ENCODE measurements around the gene R3HDM2.
"Not testable (repeated sequence)": the region's sequence is repeated elsewhere in the genome, so short reads cannot be mapped to it uniquely, and the experiment has no call there.

Gene R3HDM2

GRCh38 chr12:57449375-57449774, 18.5 kb upstream of the R3HDM2 start:
- peaks cover 10% of the 10 kb centered on the region for H3K4me1 ChIP-seq (ENCODE audit: insufficient read depth, low read length)
- no peaks in the 10 kb centered on the region for H3K27me3 ChIP-seq (ENCODE audit: control insufficient read depth in 1 of 2, insufficient read depth in 2 of 2, low read length in 2 of 2)
- H3K9me3 ChIP-seq (ENCODE audit: low read length), result no peaks in the 10 kb centered on the region
- no peak overlapping the region for H3K9ac ChIP-seq (ENCODE audit: low read length)
- H3K4me3 ChIP-seq (ENCODE audit: low read depth in 1 of 2, low read length in 2 of 2), result no peak overlapping the region
- no peak overlapping the region for H3K27ac ChIP-seq (ENCODE audit: low read depth, low read length)
- H3K36me3 ChIP-seq (ENCODE audit: insufficient read depth, low read length), result no peaks in the 10 kb centered on the region

- Histone ChIP-seq H3K4me3 (ENCODE audit: low read depth in 1 of 2, low read length in 2 of 2) (no peak overlapping the region), H3K36me3 (ENCODE audit: insufficient read depth, low read length) (no peaks in the 10 kb centered on the region), H3K27ac (ENCODE audit: low read depth, low read length) (no peak overlapping the region), H3K27me3 (ENCODE audit: control insufficient read depth in 1 of 2, insufficient read depth in 2 of 2, low read length in 2 of 2) (no peaks in the 10 kb centered on the region), H3K9me3 (ENCODE audit: low read length) (no peaks in the 10 kb centered on the region), H3K4me1 (ENCODE audit: insufficient read depth, low read length) (peaks cover 10% of the 10 kb centered on the region), H3K9ac (ENCODE audit: low read length) (no peak overlapping the region)
These were observed 17.8 kb upstream of the R3HDM2 start for GRCh38 chr12:57448669-57449068.

GRCh38 chr12:57446292-57446960, 15.6 kb upstream of the R3HDM2 start:
- no peaks in the 10 kb centered on the region for H3K36me3 ChIP-seq (ENCODE audit: insufficient read depth, low read length)
- no peak overlapping the region for H3K9ac ChIP-seq (ENCODE audit: low read length)
- H3K4me1 ChIP-seq (ENCODE audit: insufficient read depth, low read length), result no peaks in the 10 kb centered on the region
- no peak overlapping the region for H3K27ac ChIP-seq (ENCODE audit: low read depth, low read length)
- H3K4me3 ChIP-seq (ENCODE audit: low read depth in 1 of 2, low read length in 2 of 2), result no peak overlapping the region
- H3K9me3 ChIP-seq (ENCODE audit: low read length), result no peaks in the 10 kb centered on the region
- no peaks in the 10 kb centered on the region for H3K27me3 ChIP-seq (ENCODE audit: control insufficient read depth in 1 of 2, insufficient read depth in 2 of 2, low read length in 2 of 2)

GRCh38 chr12:57444744-57445143, 13.9 kb upstream of the R3HDM2 start:
- Histone ChIP-seq H3K4me3 (ENCODE audit: low read depth in 1 of 2, low read length in 2 of 2) (no peak overlapping the region), H3K4me1 (ENCODE audit: insufficient read depth, low read length) (no peaks in the 10 kb centered on the region), H3K27me3 (ENCODE audit: control insufficient read depth in 1 of 2, insufficient read depth in 2 of 2, low read length in 2 of 2) (no peaks in the 10 kb centered on the region), H3K9me3 (ENCODE audit: low read length) (no peaks in the 10 kb centered on the region), H3K27ac (ENCODE audit: low read depth, low read length) (no peak overlapping the region), H3K36me3 (ENCODE audit: insufficient read depth, low read length) (no peaks in the 10 kb centered on the region), H3K9ac (ENCODE audit: low read length) (no peak overlapping the region)

GRCh38 chr12:57444337-57444736, 13.5 kb upstream of the R3HDM2 start:
- H3K4me3 ChIP-seq (ENCODE audit: low read depth in 1 of 2, low read length in 2 of 2); H3K9ac ChIP-seq (ENCODE audit: low read length); H3K27me3 ChIP-seq (ENCODE audit: control insufficient read depth in 1 of 2, insufficient read depth in 2 of 2, low read length in 2 of 2); H3K27ac ChIP-seq (ENCODE audit: low read depth, low read length); H3K9me3 ChIP-seq (ENCODE audit: low read length); H3K4me1 ChIP-seq (ENCODE audit: insufficient read depth, low read length); H3K36me3 ChIP-seq (ENCODE audit: insufficient read depth, low read length): not testable (repeated sequence)

GRCh38 chr12:57441846-57442427, 11.1 kb upstream of the R3HDM2 start:
- no peaks in the 10 kb centered on the region for H3K9me3 ChIP-seq (ENCODE audit: low read length)
- H3K4me1 ChIP-seq (ENCODE audit: insufficient read depth, low read length), result no peaks in the 10 kb centered on the region
- no peak overlapping the region for H3K4me3 ChIP-seq (ENCODE audit: low read depth in 1 of 2, low read length in 2 of 2)
- no peaks in the 10 kb centered on the region for H3K36me3 ChIP-seq (ENCODE audit: insufficient read depth, low read length)
- no peaks in the 10 kb centered on the region for H3K27me3 ChIP-seq (ENCODE audit: control insufficient read depth in 1 of 2, insufficient read depth in 2 of 2, low read length in 2 of 2)
- no peak overlapping the region for H3K27ac ChIP-seq (ENCODE audit: low read depth, low read length)
- H3K9ac ChIP-seq (ENCODE audit: low read length), result no peak overlapping the region

- not testable (repeated sequence) for H3K27ac ChIP-seq (ENCODE audit: low read depth, low read length); H3K9me3 ChIP-seq (ENCODE audit: low read length); H3K4me1 ChIP-seq (ENCODE audit: insufficient read depth, low read length); H3K27me3 ChIP-seq (ENCODE audit: control insufficient read depth in 1 of 2, insufficient read depth in 2 of 2, low read length in 2 of 2); H3K9ac ChIP-seq (ENCODE audit: low read length); H3K4me3 ChIP-seq (ENCODE audit: low read depth in 1 of 2, low read length in 2 of 2); H3K36me3 ChIP-seq (ENCODE audit: insufficient read depth, low read length)
These were observed 10.6 kb upstream of the R3HDM2 start for GRCh38 chr12:57441393-57441792.

- no peaks in the 10 kb centered on the region for H3K9me3 ChIP-seq (ENCODE audit: low read length)
- no peaks in the 10 kb centered on the region for H3K36me3 ChIP-seq (ENCODE audit: insufficient read depth, low read length)
- H3K4me1 ChIP-seq (ENCODE audit: insufficient read depth, low read length), result no peaks in the 10 kb centered on the region
- no peak overlapping the region for H3K4me3 ChIP-seq (ENCODE audit: low read depth in 1 of 2, low read length in 2 of 2)
- H3K27ac ChIP-seq (ENCODE audit: low read depth, low read length), result no peak overlapping the region
- no peak overlapping the region for H3K9ac ChIP-seq (ENCODE audit: low read length)
- H3K27me3 ChIP-seq (ENCODE audit: control insufficient read depth in 1 of 2, insufficient read depth in 2 of 2, low read length in 2 of 2), result no peaks in the 10 kb centered on the region
These were observed 9.0 kb upstream of the R3HDM2 start for GRCh38 chr12:57439762-57440266.

- Histone ChIP-seq H3K36me3 (ENCODE audit: insufficient read depth, low read length) (no peaks in the 10 kb centered on the region), H3K27ac (ENCODE audit: low read depth, low read length) (no peak overlapping the region), H3K9me3 (ENCODE audit: low read length) (no peaks in the 10 kb centered on the region), H3K9ac (ENCODE audit: low read length) (no peak overlapping the region), H3K4me1 (ENCODE audit: insufficient read depth, low read length) (no peaks in the 10 kb centered on the region), H3K27me3 (ENCODE audit: control insufficient read depth in 1 of 2, insufficient read depth in 2 of 2, low read length in 2 of 2) (no peaks in the 10 kb centered on the region), H3K4me3 (ENCODE audit: low read depth in 1 of 2, low read length in 2 of 2) (no peak overlapping the region)
These were observed 7.6 kb upstream of the R3HDM2 start for GRCh38 chr12:57438400-57438799.

- Histone ChIP-seq H3K4me1 (ENCODE audit: insufficient read depth, low read length) (peaks cover 5% of the 10 kb centered on the region), H3K4me3 (ENCODE audit: low read depth in 1 of 2, low read length in 2 of 2) (no peak overlapping the region), H3K36me3 (ENCODE audit: insufficient read depth, low read length) (no peaks in the 10 kb centered on the region), H3K27ac (ENCODE audit: low read depth, low read length) (no peak overlapping the region), H3K9me3 (ENCODE audit: low read length) (no peaks in the 10 kb centered on the region), H3K27me3 (ENCODE audit: control insufficient read depth in 1 of 2, insufficient read depth in 2 of 2, low read length in 2 of 2) (no peaks in the 10 kb centered on the region), H3K9ac (ENCODE audit: low read length) (no peak overlapping the region)
These were observed 4.5 kb upstream of the R3HDM2 start for GRCh38 chr12:57435293-57435692.

- Histone ChIP-seq H3K36me3 (ENCODE audit: insufficient read depth, low read length) (no peaks in the 10 kb centered on the region), H3K4me1 (ENCODE audit: insufficient read depth, low read length) (peaks cover 8% of the 10 kb centered on the region), H3K9me3 (ENCODE audit: low read length) (no peaks in the 10 kb centered on the region), H3K27ac (ENCODE audit: low read depth, low read length) (no peak within 1 kb of the TSS), H3K9ac (ENCODE audit: low read length) (no peak within 1 kb of the TSS), H3K4me3 (ENCODE audit: low read depth in 1 of 2, low read length in 2 of 2) (no peak within 1 kb of the TSS), H3K27me3 (ENCODE audit: control insufficient read depth in 1 of 2, insufficient read depth in 2 of 2, low read length in 2 of 2) (no peaks in the 10 kb centered on the region)
These were observed 3.8 kb upstream of the R3HDM2 start, which contains the start of gene INHBC for GRCh38 chr12:57434517-57435223. TSS of gene INHBC (plus strand) at chr12:57434784. CDS start at chr12:57434887, 103 bp downstream.

Data from muscle layer of colon (tissue), 2 donors.